H1 (cell line): Measurements from ENCODE around the gene LY6G5B. TPM values are rescaled to one million over a fixed set of nuclear protein-coding genes. Genes with fewer than 3 reads are reported as not detected.

ENCODE experiments used
- BACH1 ChIP-seq: IDR thresholded peaks from 2 replicates; pipeline ENCODE4 v1.6.1; 2012; ENCODE audit warnings: low read length, improper control_type of control experiment
- BCL11A ChIP-seq, 2 experiments: IDR thresholded peaks; one replicate each; pipeline ENCODE4 v1.6.1; 2011; ENCODE audit warnings: low read depth in 2 of 2, low read length in 2 of 2, mild to moderate bottlenecking in 2 of 2
- BRCA1 ChIP-seq: IDR thresholded peaks from 2 replicates; pipeline ENCODE4 v1.6.1; 2012; ENCODE audit warnings: low read depth, low read length, improper control_type of control experiment
- CBX5 ChIP-seq: fragments of 300-800, 300-1000 bp; sonication (generic); IDR thresholded peaks from 2 replicates; pipeline ENCODE4 v1.7.1; 2016; ENCODE audit warnings: antibody characterized with exemption, low read length, low read depth
- CEBPB ChIP-seq: IDR thresholded peaks from 2 replicates; pipeline ENCODE4 v1.6.1; 2012; ENCODE audit warnings: low read depth, low read length
- CTBP2 ChIP-seq: IDR thresholded peaks from 2 replicates; pipeline ENCODE4 v1.7.0; 2011; ENCODE audit warnings: borderline replicate concordance, mild to moderate bottlenecking, moderate library complexity, mixed read lengths, low read length; ENCODE audit not compliant: insufficient read depth, insufficient read length
- EZH2 ChIP-seq: fragments of 200-600 bp; sonication (generic); IDR thresholded peaks from 2 replicates; pipeline ENCODE4 v1.7.1; 2012; ENCODE audit warnings: low read depth, mild to moderate bottlenecking, moderate library complexity, low read length, inconsistent platforms; ENCODE audit not compliant: severe bottlenecking
- GABPA ChIP-seq: IDR thresholded peaks from 2 replicates; pipeline ENCODE4 v1.6.1; 2011; ENCODE audit warnings: mild to moderate bottlenecking, low read length, moderate library complexity, borderline replicate concordance; ENCODE audit not compliant: insufficient read depth
- JUN ChIP-seq: IDR thresholded peaks from 2 replicates; pipeline ENCODE4 v1.6.1; 2011; ENCODE audit warnings: low read depth, mild to moderate bottlenecking, improper control_type of control experiment, low read length
- MAFK ChIP-seq: IDR thresholded peaks from 2 replicates; pipeline ENCODE4 v1.6.1; 2012; ENCODE audit warnings: low read depth, mild to moderate bottlenecking, improper control_type of control experiment, low read length
- NANOG ChIP-seq: IDR thresholded peaks from 2 replicates; pipeline ENCODE4 v1.6.1; 2011; ENCODE audit warnings: low read length, low read depth, mild to moderate bottlenecking, inconsistent platforms; ENCODE audit not compliant: insufficient read depth, poor library complexity, severe bottlenecking
- POU5F1 ChIP-seq: IDR thresholded peaks from 2 replicates; pipeline ENCODE4 v1.6.1; 2011; ENCODE audit warnings: low read depth, mild to moderate bottlenecking, low read length, moderate library complexity
- SAP30 ChIP-seq: fragments of 300-600 bp; sonication (generic); IDR thresholded peaks from 2 replicates; pipeline ENCODE4 v1.7.1; 2012; ENCODE audit warnings: low read length, moderate library complexity, mild to moderate bottlenecking, inconsistent platforms; ENCODE audit not compliant: insufficient read depth, insufficient replicate concordance
- SIN3A ChIP-seq, 2 experiments: IDR thresholded peaks in 1 of 2; conservative IDR thresholded peaks in 1 of 2; 2 replicates each; pipeline ENCODE4 v1.6.1; 2011 to 2012; ENCODE audit warnings: low read length in 2 of 2, improper control_type of control experiment in 1 of 2, low read depth in 1 of 2, mild to moderate bottlenecking in 1 of 2
- SIRT6 ChIP-seq: IDR thresholded peaks from one replicate; pipeline ENCODE4 v1.7.1; 2012; ENCODE audit warnings: low read length, inconsistent platforms
- SIX5 ChIP-seq: IDR thresholded peaks from 2 replicates; pipeline ENCODE4 v1.6.1; 2011; ENCODE audit warnings: mild to moderate bottlenecking, low read depth, low read length
- SUZ12 ChIP-seq: fragments of 200-600 bp; sonication (generic); IDR thresholded peaks from 2 replicates; pipeline ENCODE4 v1.6.1; 2012; ENCODE audit warnings: mild to moderate bottlenecking, inconsistent platforms, low read length, moderate library complexity, mixed read lengths
- TAF1 ChIP-seq: IDR thresholded peaks from 2 replicates; pipeline ENCODE4 v1.6.1; 2011; ENCODE audit warnings: mild to moderate bottlenecking, low read depth, low read length
- TAF7 ChIP-seq: optimal IDR thresholded peaks from 2 replicates; pipeline ENCODE3; 2011; ENCODE audit warnings: low read depth, mild to moderate bottlenecking, inconsistent platforms, low read length, moderate library complexity, borderline replicate concordance
- TBP ChIP-seq: IDR thresholded peaks from 2 replicates; pipeline ENCODE4 v1.6.1; 2011; ENCODE audit warnings: low read depth, low read length, improper control_type of control experiment
- TCF12 ChIP-seq: IDR thresholded peaks from 2 replicates; pipeline ENCODE4 v1.6.1; 2011; ENCODE audit warnings: low read depth, mild to moderate bottlenecking, low read length
- USF2 ChIP-seq: IDR thresholded peaks from 2 replicates; pipeline ENCODE4 v1.6.1; 2011; ENCODE audit warnings: low read length, improper control_type of control experiment
- ZNF274 ChIP-seq: IDR thresholded peaks from 2 replicates; pipeline ENCODE4 v1.7.0; 2012; ENCODE audit warnings: low read length, borderline replicate concordance; ENCODE audit errors: extremely low read depth
- polyA plus RNA-seq, 7 experiments: library from polyadenylated mRNA; depleted of rRNA in 3 of 7; stranded (reverse) in 5 of 7; unstranded in 2 of 7; fragments of >200 nt in 5 of 7; fragments of 200-250 nt in 2 of 7; gene quantifications; 1 replicate in 5 of 7; 2 replicates in 1 of 7; 4 replicates in 1 of 7; pipeline versions ENCODE4 v1.2.1 to v1.2.3, GENCODE V29; 2011 to 2013; ENCODE audit warnings: missing spikeins in 2 of 7, mixed read lengths in 2 of 7
- total RNA-seq: library from RNA; stranded (reverse); fragmentation: NEBNext Ultra II Directional; extraction: Animal tissue kit (Norgen Biotek cat#: 25700); gene quantifications from 2 replicates; pipeline ENCODE4 v1.2.1, GENCODE V29; 2021

The LY6G5B gene
- total and polyA plus RNA-seq, 2 of the 8 experiments (the other 6 are each of a cell fraction or from before 2014, with no cell fraction given): 10.6 to 12.6 TPM

GRCh38 chr6:31665501-31666336 lies 4.1 kb upstream of the LY6G5B start, which contains the start of gene CSNK2B (continued):
- TF ChIP-seq EZH2 (no peak), SUZ12 (no peak), MAFK (no peak), JUN (no peak), USF2 (no peak; the same call in 1 of the 2 replicates), SIN3A (conservative IDR thresholded peaks at IDR 0.05 in 1 of 2, IDR thresholded peaks at IDR 0.05 in 1 of 2; ENCODE audit: low read depth in 1 of 2, low read length in 2 of 2) (peak in 1 of 2 experiments; percentile 94; a peak in 2 of 4 replicates), POU5F1 (no peak), CEBPB (no peak), TCF12 (no peak), TBP (peak; percentile 59), SAP30 (peak; percentile 5), TAF7 (peak; percentile 94), BCL11A (IDR thresholded peaks at IDR 0.05; ENCODE audit: low read depth in 2 of 2, low read length in 2 of 2) (no peak), CTBP2 (no peak), CBX5 (no peak), TAF1 (peak; percentile 77), NANOG (no peak), ZNF274 (no peak), SIX5 (peak; percentile 88), GABPA (peak; percentile 89), SIRT6 (no peak), BRCA1 (no peak), BACH1 (no peak)
